Left lung (tissue), 10 donors: ENCODE measurements around the gene PCSK5. TPM values are rescaled to one million over a fixed set of nuclear protein-coding genes. Genes with fewer than 3 reads are reported as not detected.

ENCODE experiments used
- ATAC-seq: fragments of 200-7000 bp; cut with Tn5 transposase; one replicate; pipeline ENCODE4 v1.9.1; 2020; ENCODE audit warnings: moderate library complexity
- DNase-seq, 4 donors: peaks; one replicate each; pipeline ENCODE4 v3.0.0-alpha.2; 2013 to 2020
- H3K27ac ChIP-seq, 2 donors: fragments of 200-600 bp; sonication (generic) in 1 of 2; one replicate each; pipeline versions ENCODE4 v1.5.0 to v1.8.0; 2020 to 2021
- H3K27me3 ChIP-seq, 2 donors: fragments of 200-600 bp; sonication (generic) in 1 of 2; one replicate each; pipeline versions ENCODE4 v1.5.0 to v1.8.0; 2020 to 2021
- H3K36me3 ChIP-seq, 2 donors: fragments of 200-600 bp; sonication (generic) in 1 of 2; one replicate each; pipeline versions ENCODE4 v1.5.0 to v1.8.0; 2020 to 2021
- H3K4me1 ChIP-seq, 2 donors: fragments of 200-600 bp; one replicate each; pipeline ENCODE4 v1.8.0; 2021
- H3K4me3 ChIP-seq, 2 donors: fragments of 200-600 bp; sonication (generic) in 1 of 2; one replicate each; pipeline versions ENCODE4 v1.5.0 to v1.8.0; 2020 to 2021; ENCODE audit warnings: mild to moderate bottlenecking in 1 of 2
- H3K9me3 ChIP-seq, 2 donors: fragments of 200-600 bp; sonication (generic) in 1 of 2; one replicate each; pipeline versions ENCODE4 v1.5.0 to v1.8.0; 2020 to 2021
- CTCF ChIP-seq, 2 donors: fragments of 200-600 bp; sonication (generic) in 1 of 2; IDR thresholded peaks; one replicate each; pipeline versions ENCODE4 v1.5.0 to v1.8.0; 2021; ENCODE audit warnings: antibody characterized with exemption in 2 of 2
- intact Hi-C, 2 donors: fragments of 100-400 bp; cut with DNase I; formaldehyde crosslinking; loops; one replicate each; pipeline versions ENCODE4 v1.11.2 to v1.14.2; 2022
- polyA plus RNA-seq, 6 donors: library from polyadenylated mRNA; unstranded; fragments of 120-200 nt; gene quantifications; one replicate each; pipeline ENCODE4 v1.2.1, GENCODE V29; 2013; ENCODE audit not compliant: insufficient read length in 6 of 6
- total RNA-seq, 2 donors: library from RNA; stranded (reverse); fragmentation: NEBNext Ultra II Directional; extraction: Animal tissue kit (Norgen Biotek cat#: 25700); gene quantifications; one replicate each; pipeline ENCODE4 v1.2.1, GENCODE V29; 2021
- donor health status: DM: no; HTN: yes; CAD: no.
- donor health status: DM: no; HTN: no; CAD: no.

Gene PCSK5
- total and polyA plus RNA-seq, 8 donors: 6.8 to 20.3 (median 11.3) TPM

GRCh38 chr9:75850459-75851200 lies 39.8 kb upstream of the PCSK5 start:
- no peak for TF ChIP-seq CTCF (IDR thresholded peaks at IDR 0.05)
- Histone ChIP-seq H3K4me1 (no peaks in the 10 kb centered on the region), H3K27me3 (no peaks in the 10 kb centered on the region), H3K4me3 (no peak overlapping the region), H3K36me3 (no peaks in the 10 kb centered on the region), H3K27ac (no peak overlapping the region), H3K9me3 (no peaks in the 10 kb centered on the region)
- ATAC-seq (peak; percentile 32), DNase-seq (peak in 1 of 4 donors; percentile 4)
- intact Hi-C loops: no loop called here

- Histone ChIP-seq H3K4me3 (no peak overlapping the region), H3K27ac (no peak overlapping the region), H3K4me1 (no peaks in the 10 kb centered on the region), H3K9me3 (no peaks in the 10 kb centered on the region), H3K27me3 (no peaks in the 10 kb centered on the region), H3K36me3 (no peaks in the 10 kb centered on the region)
- ATAC-seq (no peak), DNase-seq (no peak)
- TF ChIP-seq CTCF (IDR thresholded peaks at IDR 0.05): no peak
- intact Hi-C loops: no loop called here
These were observed 38.6 kb upstream of the PCSK5 start for GRCh38 chr9:75851917-75852316.

GRCh38 chr9:75852746-75853145 lies 37.7 kb upstream of the PCSK5 start:
- TF ChIP-seq CTCF (IDR thresholded peaks at IDR 0.05): no peak
- H3K4me1 ChIP-seq: no peaks in the 10 kb centered on the region
- ATAC-seq: no peak
- H3K36me3 ChIP-seq: no peaks in the 10 kb centered on the region
- H3K27ac ChIP-seq: no peak overlapping the region
- H3K4me3 ChIP-seq: no peak overlapping the region
- no peak for DNase-seq
- intact Hi-C loops: no loop called here
- no peaks in the 10 kb centered on the region for H3K27me3 ChIP-seq
- H3K9me3 ChIP-seq: no peaks in the 10 kb centered on the region

- H3K9me3 ChIP-seq: no peaks in the 10 kb centered on the region
- H3K4me3 ChIP-seq: no peak overlapping the region
- peak in 1 of 4 donors; percentile 21 for DNase-seq
- intact Hi-C loops: no loop called here
- no peaks in the 10 kb centered on the region for H3K4me1 ChIP-seq
- no peaks in the 10 kb centered on the region for H3K36me3 ChIP-seq
- H3K27ac ChIP-seq: no peak overlapping the region
- ATAC-seq: peak; percentile 50
- TF ChIP-seq CTCF (IDR thresholded peaks at IDR 0.05): peak; percentile 21 to 30
- H3K27me3 ChIP-seq: no peaks in the 10 kb centered on the region
These were observed 35.0 kb upstream of the PCSK5 start for GRCh38 chr9:75855509-75855908.

GRCh38 chr9:75858497-75859092 lies 31.9 kb upstream of the PCSK5 start:
- no peak for ATAC-seq
- H3K9me3 ChIP-seq: no peaks in the 10 kb centered on the region
- H3K27me3 ChIP-seq: no peaks in the 10 kb centered on the region
- intact Hi-C loops: no loop called here
- no peak overlapping the region for H3K4me3 ChIP-seq
- no peak overlapping the region for H3K27ac ChIP-seq
- TF ChIP-seq CTCF (IDR thresholded peaks at IDR 0.05): no peak
- H3K36me3 ChIP-seq: no peaks in the 10 kb centered on the region
- DNase-seq: no peak
- no peaks in the 10 kb centered on the region for H3K4me1 ChIP-seq
